ENCODE results near the gene AKR7A2. TPM values are rescaled to one million over a fixed set of nuclear protein-coding genes. Genes with fewer than 3 reads are reported as not detected.
A peak's percentile ranks its signal among the peaks of the same experiment; 100 is the strongest.

The AKR7A2 gene
- total RNA-seq, 1 donor from 2014 or later: 30.3 TPM

DNA sequence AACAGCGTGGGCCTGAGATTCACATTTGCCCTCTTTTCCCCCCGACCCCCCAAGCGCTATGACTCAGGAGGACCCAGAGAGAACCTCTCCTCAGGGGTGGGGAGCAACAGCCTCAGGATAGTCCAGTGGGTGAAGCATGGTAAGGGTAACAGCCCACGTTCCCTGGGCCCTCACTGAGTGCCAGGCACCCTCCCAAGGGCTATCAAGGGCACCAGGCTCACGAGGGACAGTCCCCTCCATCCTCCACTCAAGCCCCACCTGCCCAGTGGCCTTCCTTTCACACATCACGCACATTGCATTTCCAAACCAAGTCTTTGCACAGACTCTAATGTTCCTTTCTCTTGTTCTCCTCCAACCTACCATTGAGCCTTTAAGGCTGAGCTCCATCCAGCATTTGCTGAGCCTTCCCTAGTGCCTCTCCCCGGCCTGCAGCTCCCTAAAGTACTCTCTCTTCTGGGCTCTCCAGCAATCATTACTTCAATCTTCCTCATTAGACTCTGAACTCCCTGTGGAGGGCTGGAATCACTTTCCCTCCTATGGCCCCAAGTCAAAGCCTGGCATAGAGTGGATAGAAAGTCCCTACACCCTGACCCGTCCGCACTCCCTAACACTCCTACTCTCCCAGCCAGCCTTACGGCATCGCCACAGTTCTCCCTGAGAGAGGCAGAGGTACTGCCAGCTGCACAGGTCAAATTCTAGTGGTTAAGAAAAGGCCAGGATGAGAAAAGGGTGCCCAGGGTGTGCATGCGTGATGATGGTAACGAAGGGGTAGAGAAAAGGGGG lies 1.0 kb downstream of the AKR7A2 start:
- Histone ChIP-seq H3K27me3 (ENCODE audit: insufficient read depth, low read length) (no peaks in the 10 kb centered on the region), H3K79me2 (ENCODE audit: insufficient read depth, low read length) (peaks cover 42% of the 10 kb centered on the region), H3K27ac (ENCODE audit: low read depth, low read length) (no peak overlapping the region), H2AFZ (ENCODE audit: low read depth, low read length) (peak overlapping the region; percentile 97), H3K9me3 (ENCODE audit: insufficient read depth, low read depth, low read length) (no peaks in the 10 kb centered on the region), H3K4me3 (ENCODE audit: insufficient read depth, low read depth, low read length) (peak overlapping the region; percentile 71), H3K4me1 (ENCODE audit: insufficient read depth, low read length) (peaks cover 35% of the 10 kb centered on the region), H4K20me1 (ENCODE audit: insufficient read depth, low read length) (peaks cover 50% of the 10 kb centered on the region), H3K4me2 (ENCODE audit: low read length) (peak overlapping the region; percentile 98), H3K36me3 (ENCODE audit: insufficient read depth, low read length) (peaks cover 6% of the 10 kb centered on the region), H3K9ac (ENCODE audit: low read length) (peak overlapping the region; percentile 90)
- Mint-ChIP-seq H3K27ac (ENCODE audit: unreplicated experiment) (peak overlapping the region; percentile 51), H3K36me3 (ENCODE audit: low read depth, unreplicated experiment) (peaks cover 14% of the 10 kb centered on the region), H3K27me3 (ENCODE audit: low read depth, unreplicated experiment) (no peaks in the 10 kb centered on the region), H3K4me1 (ENCODE audit: low read depth, unreplicated experiment) (peaks cover 19% of the 10 kb centered on the region), H3K9me3 (ENCODE audit: unreplicated experiment) (no peaks in the 10 kb centered on the region), H3K4me3 (ENCODE audit: unreplicated experiment) (peak overlapping the region; percentile 92)
- DNase-seq (ENCODE audit: low read depth): no peak
- FAIRE-seq: no peak
- no peak for TF ChIP-seq CTCF (IDR thresholded peaks at IDR 0.05; ENCODE audit: insufficient read depth, low read depth, low read length)

GRCh38 chr1:19310061-19310460 lies 1.9 kb downstream of the AKR7A2 start:
- Histone ChIP-seq H3K36me3 (ENCODE audit: insufficient read depth, low read length) (peaks cover 12% of the 10 kb centered on the region), H3K9me3 (ENCODE audit: insufficient read depth, low read depth, low read length) (no peaks in the 10 kb centered on the region), H3K79me2 (ENCODE audit: insufficient read depth, low read length) (peaks cover 37% of the 10 kb centered on the region), H2AFZ (ENCODE audit: low read depth, low read length) (no peak overlapping the region), H3K4me1 (ENCODE audit: insufficient read depth, low read length) (peaks cover 26% of the 10 kb centered on the region), H3K4me2 (ENCODE audit: low read length) (peak overlapping the region; percentile 19), H4K20me1 (ENCODE audit: insufficient read depth, low read length) (peaks cover 50% of the 10 kb centered on the region), H3K27me3 (ENCODE audit: insufficient read depth, low read length) (no peaks in the 10 kb centered on the region), H3K4me3 (ENCODE audit: insufficient read depth, low read depth, low read length) (no peak overlapping the region), H3K9ac (ENCODE audit: low read length) (no peak overlapping the region), H3K27ac (ENCODE audit: low read depth, low read length) (no peak overlapping the region)
- Mint-ChIP-seq H3K4me1 (ENCODE audit: low read depth, unreplicated experiment) (peaks cover 15% of the 10 kb centered on the region), H3K9me3 (ENCODE audit: unreplicated experiment) (no peaks in the 10 kb centered on the region), H3K27ac (ENCODE audit: unreplicated experiment) (no peak overlapping the region), H3K4me3 (ENCODE audit: unreplicated experiment) (no peak overlapping the region), H3K36me3 (ENCODE audit: low read depth, unreplicated experiment) (peaks cover 14% of the 10 kb centered on the region), H3K27me3 (ENCODE audit: low read depth, unreplicated experiment) (no peaks in the 10 kb centered on the region)
- no peak for DNase-seq (ENCODE audit: low read depth)
- FAIRE-seq: no peak
- TF ChIP-seq CTCF (IDR thresholded peaks at IDR 0.05; ENCODE audit: insufficient read depth, low read depth, low read length) (no peak), EZH2 (IDR thresholded peaks at IDR 0.05; ENCODE audit: insufficient read depth, low read length) (no peak)
